ENCODE measurements around the gene MAP1LC3B2. TPM values are rescaled to one million over a fixed set of nuclear protein-coding genes. Genes with fewer than 3 reads are reported as not detected.

The MAP1LC3B2 gene
- total and polyA plus RNA-seq, 2 of the 8 experiments (the other 6 are each of a cell fraction or from before 2014, with no cell fraction given), result 0.39 to 1.5 TPM

DNA sequence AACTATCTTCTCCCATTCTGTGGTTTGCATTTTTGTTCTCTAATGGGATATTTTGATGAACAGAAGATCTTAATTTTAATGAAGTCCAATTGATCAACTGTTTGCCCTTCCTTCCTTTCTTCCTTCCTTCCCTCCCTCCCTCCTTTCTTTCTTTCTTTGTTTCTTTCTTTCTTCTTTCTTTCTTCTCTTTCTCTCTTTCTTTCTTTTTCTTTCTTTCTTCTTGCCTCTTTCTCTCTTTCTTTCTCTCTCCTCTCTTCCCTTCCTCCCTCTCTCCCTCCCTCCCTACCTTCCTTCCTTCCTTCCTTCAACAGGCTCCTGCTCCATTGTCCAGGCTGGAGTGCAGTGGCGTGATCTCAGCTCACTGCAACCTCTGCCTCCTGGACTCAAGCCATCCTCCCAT is 18.9 kb downstream of the MAP1LC3B2 start:
- peaks cover 0 to 3% of the 10 kb centered on the region in 2 experiments; a peak in 1 of 4 replicates for H3K9me3 ChIP-seq (ENCODE audit: insufficient read depth in 2 of 2, low read depth in 1 of 2, low read length in 1 of 2)
- no peak overlapping the region for H3K14ac ChIP-seq (ENCODE audit: insufficient read length)
- H2BK20ac ChIP-seq (ENCODE audit: low read length), result no peak overlapping the region
- H3K9ac ChIP-seq (replicated peaks in 1 of 4; ENCODE audit: extremely low read depth in 1 of 4, low read depth in 3 of 4, low read length in 3 of 4), result no peak overlapping the region
- H3K27ac ChIP-seq (ENCODE audit: low read depth, low read length), result no peak overlapping the region
- H3K27me3 ChIP-seq (replicated peaks in 1 of 4; ENCODE audit: control insufficient read depth in 3 of 4, extremely low read depth in 1 of 4, insufficient read depth in 3 of 4, low read length in 3 of 4), result no peaks in the 10 kb centered on the region
- no peaks in the 10 kb centered on the region for H4K20me1 ChIP-seq (replicated peaks in 1 of 2; ENCODE audit: control insufficient read depth in 1 of 2, insufficient read depth in 2 of 2, low read length in 2 of 2)
- DNase-seq (ENCODE audit: low read depth in 1 of 2, low spot score in 2 of 2) (no peak), FAIRE-seq (no peak)
- no peak overlapping the region for H3K4me3 ChIP-seq (ENCODE audit: extremely low read depth in 1 of 4, insufficient read depth in 2 of 4, low read depth in 3 of 4, low read length in 4 of 4)
- no peak overlapping the region for H3K56ac ChIP-seq (replicated peaks; ENCODE audit: insufficient read length, low read depth, low read length)
- no peak overlapping the region for H4K91ac ChIP-seq (replicated peaks; ENCODE audit: insufficient read length, low read length)
- no peaks in the 10 kb centered on the region for H3K79me2 ChIP-seq (ENCODE audit: control insufficient read depth in 1 of 2, insufficient read depth in 2 of 2, low read length in 2 of 2)
- H2BK15ac ChIP-seq (ENCODE audit: low read length), result no peak overlapping the region
- POLR2A ChIA-PET (ENCODE audit: partially characterized antibody), result no interaction called here
- H3K36me3 ChIP-seq (ENCODE audit: control insufficient read depth in 2 of 4, insufficient read depth in 4 of 4, low read length in 3 of 4), result no peaks in the 10 kb centered on the region
- no peak overlapping the region for H2AFZ ChIP-seq (ENCODE audit: low read length)
- no peaks in the 10 kb centered on the region for H3K79me1 ChIP-seq (ENCODE audit: low read depth, low read length)
- no peak overlapping the region for H3K4ac ChIP-seq (replicated peaks; ENCODE audit: insufficient read length, low read depth, low read length)
- TF ChIP-seq HDAC2 (IDR thresholded peaks at IDR 0.05; ENCODE audit: borderline replicate concordance in 1 of 2, low read depth in 2 of 2, low read length in 2 of 2), result no peak
- no peak for TF ChIP-seq SIN3A (conservative IDR thresholded peaks at IDR 0.05 in 1 of 2, IDR thresholded peaks at IDR 0.05 in 1 of 2; ENCODE audit: low read depth in 1 of 2, low read length in 2 of 2)
- no peak for TF ChIP-seq GTF2F1 (IDR thresholded peaks at IDR 0.05; ENCODE audit: borderline replicate concordance, low read depth, low read length)
- TF ChIP-seq GABPA (IDR thresholded peaks at IDR 0.05; ENCODE audit: borderline replicate concordance, insufficient read depth, low read length), result no peak
- no peak for TF ChIP-seq TAF7 (optimal IDR thresholded peaks at IDR 0.05; ENCODE audit: borderline replicate concordance, low read depth, low read length)
- no peak for TF ChIP-seq ZNF274 (IDR thresholded peaks at IDR 0.05; ENCODE audit: borderline replicate concordance, extremely low read depth, low read length)
- TF ChIP-seq CHD1 (IDR thresholded peaks at IDR 0.05; ENCODE audit: low read depth, low read length), result no peak
- no peak for TF ChIP-seq RFX5 (IDR thresholded peaks at IDR 0.05; ENCODE audit: borderline replicate concordance, low read depth, low read length)
- TF ChIP-seq RNF2 (IDR thresholded peaks at IDR 0.05; ENCODE audit: borderline replicate concordance, low read depth, low read length, missing control alignments, poor library complexity, severe bottlenecking), result no peak
- no peak for TF ChIP-seq FOSL1 (IDR thresholded peaks at IDR 0.05; ENCODE audit: insufficient read depth, low read depth, low read length)
- no peak for TF ChIP-seq CBX8 (IDR thresholded peaks at IDR 0.05; ENCODE audit: borderline replicate concordance, low read depth, low read length)
- H4K5ac ChIP-seq (ENCODE audit: insufficient read length, low read depth, low read length), result no peak overlapping the region
- no peak overlapping the region for H3K23ac ChIP-seq (ENCODE audit: insufficient read length)
- H3K18ac ChIP-seq (ENCODE audit: extremely low read depth, low read length), result no peak overlapping the region
- H2AK5ac ChIP-seq (ENCODE audit: low read depth, low read length), result no peak overlapping the region
- H3K23me2 ChIP-seq (ENCODE audit: low read depth, low read length), result no peaks in the 10 kb centered on the region
- H3K4me1 ChIP-seq (replicated peaks in 1 of 4; ENCODE audit: control insufficient read depth in 3 of 4, insufficient read depth in 4 of 4, low read length in 3 of 4), result no peaks in the 10 kb centered on the region
- H2BK12ac ChIP-seq (ENCODE audit: low read depth, low read length), result no peak overlapping the region
- 100% methylated on average over 1 of the region's 1 CpG; no CpG with 5 or more reads in 1 of the 2 experiments for WGBS, 2 experiments (ENCODE audit: extremely low coverage in 1 of 2, insufficient coverage in 1 of 2, insufficient read length in 1 of 2, insufficient replicate concordance in 2 of 2, low coverage in 1 of 2, low lambda C conversion rate in 2 of 2, missing lambda C conversion rate in 1 of 2)
- CTCF ChIA-PET (ENCODE audit: partially characterized antibody), result interaction anchor here (0.6 kb wide), 1 partner anchor 1687 kb away, joined by 3 read pairs; no protein-coding TSS in a partner anchor
- no peak overlapping the region for H2BK120ac ChIP-seq (replicated peaks; ENCODE audit: low read depth, low read length)
- H3K4me2 ChIP-seq (ENCODE audit: insufficient read depth in 1 of 2, low read depth in 2 of 2, low read length in 2 of 2), result no peak overlapping the region
- H2BK5ac ChIP-seq (ENCODE audit: low read depth, low read length), result no peak overlapping the region
- H4K8ac ChIP-seq (ENCODE audit: extremely low read depth, insufficient read depth, low read length), result no peak overlapping the region

Data from H1 (cell line).